C4-2B (cell line): ENCODE results near the gene TANC1.

Experiments
- CTCF ChIP-seq: fragments of 450-650 bp; conservative IDR thresholded peaks from 2 replicates; pipeline ENCODE4 v1.5.1; 2017; ENCODE audit warnings: mild to moderate bottlenecking
- ZFX ChIP-seq: fragments of 450-650 bp; IDR thresholded peaks from 2 replicates; pipeline ENCODE4 v1.6.1; 2017

DNA sequence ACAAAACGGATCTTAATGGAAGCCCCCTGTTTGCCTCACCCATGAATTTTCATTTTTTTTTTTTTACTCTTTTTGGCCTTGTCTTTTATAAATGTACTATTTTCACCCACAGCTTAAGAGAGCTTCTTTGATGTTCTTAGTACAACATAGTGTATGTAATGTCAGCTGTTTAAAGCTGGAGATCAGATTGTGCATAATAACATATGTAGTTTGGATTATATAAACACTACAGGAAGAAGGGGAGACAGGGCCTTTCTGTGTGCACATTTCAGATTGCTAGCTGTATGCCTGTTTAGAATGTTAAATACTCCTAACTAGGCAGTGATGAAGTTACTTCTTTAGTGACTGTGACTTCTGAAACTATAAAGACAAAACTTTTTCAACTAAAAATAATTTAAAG lies 2.1 kb upstream of the TANC1 start:
- TF ChIP-seq CTCF: no peak
- TF ChIP-seq ZFX: no peak
